Activated CD4-positive, alpha-beta memory T cell treated with anti-CD3 and anti-CD28 coated beads, Interleukin-2, amount 10 ng/mL, durations not matched to agents 7 days and 5 days (primary cell): ENCODE data around the gene SHQ1. TPM values are rescaled to one million over a fixed set of nuclear protein-coding genes. Genes with fewer than 3 reads are reported as not detected.

Experiments used
- CTCF ChIA-PET: fragments of 350-600 bp; sonication (Branson Sonifier 250); formaldehyde crosslinking; loops from one replicate; lab custom pipeline; 2021; ENCODE audit warnings: antibody characterized with exemption, inconsistent platforms; lab: Charles Lee
- POLR2A ChIA-PET: fragments of 350-600 bp; sonication (Branson Sonifier 250); formaldehyde crosslinking; loops from one replicate; lab custom pipeline; 2021; ENCODE audit warnings: antibody characterized with exemption; lab: Charles Lee
- DNase-seq: peaks from one replicate; pipeline ENCODE4 v3.0.0-alpha.2; 2020
- H3K27ac Mint-ChIP-seq: one replicate; pipeline ENCODE4 v1.8.0; 2021; ENCODE audit warnings: mild to moderate bottlenecking, mixed read lengths
- H3K27me3 Mint-ChIP-seq: one replicate; pipeline ENCODE4 v1.8.0; 2021; ENCODE audit warnings: mixed read lengths
- H3K36me3 Mint-ChIP-seq: one replicate; pipeline ENCODE4 v1.8.0; 2021; ENCODE audit warnings: low read depth, mixed read lengths
- H3K4me1 Mint-ChIP-seq: one replicate; pipeline ENCODE4 v1.8.0; 2021; ENCODE audit warnings: mixed read lengths
- H3K4me3 Mint-ChIP-seq: one replicate; pipeline ENCODE4 v1.8.0; 2021; ENCODE audit warnings: mild to moderate bottlenecking, mixed read lengths
- H3K9me3 Mint-ChIP-seq: one replicate; pipeline ENCODE4 v1.8.0; 2021; ENCODE audit warnings: mixed read lengths
- total RNA-seq, 2 experiments: library from RNA; stranded (reverse); gene quantifications; one replicate each; pipeline ENCODE4 v1.2.3, GENCODE V29; 2021

SHQ1 gene
- total RNA-seq, 2 experiments from 2014 or later, result 16.7 to 20.6 TPM

DNA sequence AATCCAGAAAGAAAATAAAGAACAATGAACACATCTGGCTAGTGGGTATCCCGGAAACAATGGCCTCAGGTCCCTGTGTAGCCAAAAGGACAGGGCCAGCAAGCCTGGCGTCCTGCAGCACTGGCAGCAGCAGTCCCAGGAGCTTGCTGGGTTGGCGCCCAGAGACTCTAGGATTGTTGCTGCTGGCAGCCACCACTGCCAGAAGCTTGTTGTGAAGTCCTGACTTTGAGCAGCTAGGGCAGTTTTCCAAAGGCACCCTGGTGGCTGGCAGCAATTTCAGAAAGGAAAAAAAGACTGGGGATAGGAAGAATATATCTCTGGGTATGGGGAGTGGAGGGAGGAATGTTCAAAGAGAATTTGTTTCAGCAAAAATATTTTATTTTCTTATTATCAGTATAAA lies 11.3 kb downstream of the SHQ1 start:
- no peaks in the 10 kb centered on the region for H3K4me1 Mint-ChIP-seq
- ChIA-PET POLR2A (interaction anchor here (1.5 kb wide), 1 partner anchor 11 kb away, joined by 4 read pairs; the partner anchor contains the start of gene SHQ1), CTCF (interaction anchor here (1.2 kb wide), 1 partner anchor 14 kb away, joined by 3 read pairs; no protein-coding TSS in a partner anchor)
- H3K9me3 Mint-ChIP-seq, result no peaks in the 10 kb centered on the region
- no peak overlapping the region for H3K27ac Mint-ChIP-seq
- DNase-seq, result no peak
- H3K36me3 Mint-ChIP-seq, result peaks cover 23% of the 10 kb centered on the region
- H3K4me3 Mint-ChIP-seq, result no peak overlapping the region
- H3K27me3 Mint-ChIP-seq, result no peaks in the 10 kb centered on the region

DNA sequence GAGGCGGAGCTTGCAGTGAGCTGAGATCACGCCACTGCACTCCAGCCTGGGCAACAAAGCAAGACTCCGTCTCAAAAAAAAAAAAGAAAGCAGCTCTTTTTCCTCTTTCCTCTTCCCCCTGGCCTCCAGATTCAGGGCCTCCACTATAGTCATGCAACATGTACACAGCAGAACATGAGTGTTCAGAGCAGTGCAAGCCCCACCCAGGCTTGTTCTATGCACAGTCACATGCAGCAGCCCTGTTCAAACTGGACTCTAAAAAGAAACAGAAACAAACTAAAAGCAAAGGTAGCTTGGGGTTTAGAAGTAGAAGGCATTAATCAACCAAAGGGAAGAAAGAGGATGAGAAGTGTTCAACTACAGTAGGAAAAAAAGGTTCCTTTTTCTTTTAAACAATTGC lies 11.8 kb downstream of the SHQ1 start:
- DNase-seq, result no peak
- ChIA-PET CTCF (interaction anchor here (1.2 kb wide), 1 partner anchor 13 kb away, joined by 3 read pairs; no protein-coding TSS in a partner anchor), POLR2A (no interaction called here)
- no peaks in the 10 kb centered on the region for H3K9me3 Mint-ChIP-seq
- no peak overlapping the region for H3K4me3 Mint-ChIP-seq
- peaks cover 20% of the 10 kb centered on the region for H3K36me3 Mint-ChIP-seq
- H3K27me3 Mint-ChIP-seq, result no peaks in the 10 kb centered on the region
- H3K4me1 Mint-ChIP-seq, result no peaks in the 10 kb centered on the region
- no peak overlapping the region for H3K27ac Mint-ChIP-seq

DNA sequence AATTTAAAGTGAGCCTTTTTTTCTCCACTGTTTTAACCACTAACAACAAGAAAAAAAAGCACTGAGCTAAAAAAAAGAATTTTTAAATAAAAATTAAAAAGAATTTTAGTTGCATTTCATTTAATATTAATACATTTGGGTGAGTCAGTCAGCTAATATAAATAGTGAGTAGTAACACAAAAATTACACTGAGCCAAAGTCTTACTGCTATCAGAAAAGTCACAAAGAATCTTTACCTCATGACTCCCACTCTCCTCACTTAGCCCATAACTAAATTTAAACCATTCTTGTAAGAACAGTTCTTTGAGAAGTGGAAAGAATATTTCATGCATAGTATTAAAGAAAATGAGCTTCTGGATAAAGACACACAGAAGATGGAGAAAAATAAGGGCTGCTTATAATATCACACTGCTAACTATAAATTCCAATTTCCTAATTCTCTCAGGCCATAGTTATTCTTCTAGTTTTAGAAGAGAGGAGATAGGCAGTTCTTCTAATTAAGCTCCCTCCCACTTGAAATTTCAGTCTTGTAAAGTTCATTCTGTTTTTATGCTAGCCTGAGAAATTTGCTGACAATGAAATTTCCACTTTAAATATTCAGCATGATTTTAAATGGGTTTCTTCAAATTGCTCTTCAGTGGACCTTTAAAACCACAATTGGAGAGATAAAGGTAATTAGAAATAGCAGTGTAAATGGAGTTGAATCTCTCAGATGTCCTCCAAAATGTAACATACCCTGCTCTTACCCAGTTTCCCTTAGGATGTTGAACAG lies 17.6 kb downstream of the SHQ1 start:
- H3K27ac Mint-ChIP-seq, result no peak overlapping the region
- CTCF ChIA-PET, result interaction anchor here (0.7 kb wide), 1 partner anchor 8 kb away, joined by 3 read pairs; no protein-coding TSS in a partner anchor
- DNase-seq, result no peak
- H3K27me3 Mint-ChIP-seq, result no peaks in the 10 kb centered on the region
- POLR2A ChIA-PET, result no interaction called here
- H3K4me3 Mint-ChIP-seq, result no peak overlapping the region
- H3K4me1 Mint-ChIP-seq, result no peaks in the 10 kb centered on the region
- no peaks in the 10 kb centered on the region for H3K9me3 Mint-ChIP-seq
- H3K36me3 Mint-ChIP-seq, result peaks cover 27% of the 10 kb centered on the region

GRCh38 chr3:72829701-72830100 lies 18.5 kb downstream of the SHQ1 start:
- Mint-ChIP-seq H3K4me1 (no peaks in the 10 kb centered on the region), H3K9me3 (no peaks in the 10 kb centered on the region), H3K27me3 (no peaks in the 10 kb centered on the region), H3K4me3 (no peak overlapping the region), H3K27ac (no peak overlapping the region), H3K36me3 (peaks cover 25% of the 10 kb centered on the region)
- DNase-seq, result no peak
- ChIA-PET CTCF (no interaction called here), POLR2A (no interaction called here)

GRCh38 chr3:72821161-72821781 lies 27.0 kb downstream of the SHQ1 start:
- peaks cover 12% of the 10 kb centered on the region for H3K4me1 Mint-ChIP-seq
- no peak for DNase-seq
- CTCF ChIA-PET, result interaction anchor here (0.6 to 7.0 kb wide), 19 partner anchors 10 to 947 kb away, joined by 3 to 78 read pairs (median 4); no protein-coding TSS in a partner anchor
- H3K36me3 Mint-ChIP-seq, result no peaks in the 10 kb centered on the region
- no peaks in the 10 kb centered on the region for H3K9me3 Mint-ChIP-seq
- POLR2A ChIA-PET, result interaction anchor here (0.6 to 2.3 kb wide), 4 partner anchors 12 to 1243 kb away, joined by 3 to 7 read pairs (median 3); partner anchors contain the start of gene SHQ1
- no peak overlapping the region for H3K27ac Mint-ChIP-seq
- no peak overlapping the region for H3K4me3 Mint-ChIP-seq
- no peaks in the 10 kb centered on the region for H3K27me3 Mint-ChIP-seq

- no peak overlapping the region for H3K4me3 Mint-ChIP-seq
- DNase-seq, result no peak
- peaks cover 12% of the 10 kb centered on the region for H3K4me1 Mint-ChIP-seq
- H3K9me3 Mint-ChIP-seq, result no peaks in the 10 kb centered on the region
- no peaks in the 10 kb centered on the region for H3K36me3 Mint-ChIP-seq
- H3K27me3 Mint-ChIP-seq, result no peaks in the 10 kb centered on the region
- CTCF ChIA-PET, result interaction anchor here (0.9 to 7.0 kb wide), 3 partner anchors 19 to 946 kb away, joined by 3 to 78 read pairs (median 71); no protein-coding TSS in a partner anchor
- POLR2A ChIA-PET, result no interaction called here
- no peak overlapping the region for H3K27ac Mint-ChIP-seq
Observed at GRCh38 chr3:72820415-72820814, 27.8 kb downstream of the SHQ1 start.

DNA sequence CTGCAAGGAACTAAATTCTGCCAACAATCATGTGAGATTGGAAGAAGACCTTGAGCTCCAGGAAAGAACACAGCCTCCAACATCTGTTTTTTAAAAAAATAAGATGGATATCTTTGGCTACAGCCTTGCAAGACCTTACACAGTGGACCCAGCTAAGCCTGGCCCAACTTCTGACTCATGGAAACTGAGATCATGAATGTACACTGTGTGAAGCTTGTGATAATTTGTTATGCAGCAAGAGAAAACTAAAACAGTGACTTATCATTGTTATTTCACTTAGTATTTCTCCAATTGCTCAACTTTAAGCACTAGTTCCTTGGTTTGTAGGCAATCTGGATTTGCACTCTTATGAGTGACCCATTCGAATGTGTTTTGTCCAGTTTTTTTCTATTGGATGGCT lies 29.3 kb downstream of the SHQ1 start:
- no peaks in the 10 kb centered on the region for H3K9me3 Mint-ChIP-seq
- no peak overlapping the region for H3K27ac Mint-ChIP-seq
- peaks cover 2% of the 10 kb centered on the region for H3K36me3 Mint-ChIP-seq
- POLR2A ChIA-PET, result no interaction called here
- H3K4me3 Mint-ChIP-seq, result no peak overlapping the region
- peaks cover 14% of the 10 kb centered on the region for H3K4me1 Mint-ChIP-seq
- CTCF ChIA-PET, result interaction anchor here (5.3 to 7.0 kb wide), 2 partner anchors 153 to 944 kb away, joined by 71 to 78 read pairs; no protein-coding TSS in a partner anchor
- no peak for DNase-seq
- H3K27me3 Mint-ChIP-seq, result no peaks in the 10 kb centered on the region

DNA sequence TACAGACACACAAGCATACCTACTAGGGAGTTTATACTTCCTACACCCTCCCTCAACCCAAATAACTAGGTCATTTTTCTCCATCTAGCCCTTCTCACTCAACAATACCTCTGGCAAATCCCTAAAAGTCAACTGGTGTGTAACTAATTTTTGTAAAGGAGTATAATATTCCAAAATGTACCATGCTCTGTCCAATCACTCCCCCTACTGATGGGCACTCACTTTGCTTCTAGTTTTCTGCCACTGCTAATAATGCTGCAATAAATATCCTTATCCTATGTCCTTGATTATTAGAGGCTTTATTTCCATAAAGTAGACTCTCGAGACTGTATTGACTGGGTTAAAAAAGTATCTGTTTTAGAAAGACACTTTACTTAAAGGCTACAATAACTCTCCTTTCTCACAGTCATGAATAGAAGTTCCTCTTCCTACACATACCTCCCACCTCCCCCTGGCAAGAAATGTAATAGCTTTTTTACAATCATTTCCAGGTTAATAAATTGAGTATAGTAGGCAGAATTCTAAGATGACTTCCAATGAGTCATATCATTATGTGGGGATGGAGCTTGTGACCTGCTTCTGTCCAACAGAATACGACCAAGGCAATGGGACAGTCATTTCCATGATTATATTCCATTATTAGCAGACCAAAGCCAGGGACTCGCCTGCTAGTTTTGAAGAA lies 30.0 kb downstream of the SHQ1 start:
- ChIA-PET CTCF (interaction anchor here (5.3 to 7.0 kb wide), 2 partner anchors 152 to 944 kb away, joined by 71 to 78 read pairs; no protein-coding TSS in a partner anchor), POLR2A (no interaction called here)
- Mint-ChIP-seq H3K27ac (no peak overlapping the region), H3K27me3 (no peaks in the 10 kb centered on the region), H3K4me1 (peaks cover 14% of the 10 kb centered on the region), H3K9me3 (no peaks in the 10 kb centered on the region), H3K4me3 (no peak overlapping the region), H3K36me3 (peaks cover 2% of the 10 kb centered on the region)
- DNase-seq, result no peak

- ChIA-PET CTCF (interaction anchor here (1.0 to 1.5 kb wide), 2 partner anchors 150 to 938 kb away, joined by 3 to 4 read pairs; no protein-coding TSS in a partner anchor), POLR2A (no interaction called here)
- no peaks in the 10 kb centered on the region for H3K27me3 Mint-ChIP-seq
- no peaks in the 10 kb centered on the region for H3K9me3 Mint-ChIP-seq
- H3K27ac Mint-ChIP-seq, result no peak overlapping the region
- peaks cover 14% of the 10 kb centered on the region for H3K4me1 Mint-ChIP-seq
- DNase-seq, result no peak
- peaks cover 6% of the 10 kb centered on the region for H3K36me3 Mint-ChIP-seq
- H3K4me3 Mint-ChIP-seq, result no peak overlapping the region
Observed at GRCh38 chr3:72816862-72817355, 31.3 kb downstream of the SHQ1 start.

DNA sequence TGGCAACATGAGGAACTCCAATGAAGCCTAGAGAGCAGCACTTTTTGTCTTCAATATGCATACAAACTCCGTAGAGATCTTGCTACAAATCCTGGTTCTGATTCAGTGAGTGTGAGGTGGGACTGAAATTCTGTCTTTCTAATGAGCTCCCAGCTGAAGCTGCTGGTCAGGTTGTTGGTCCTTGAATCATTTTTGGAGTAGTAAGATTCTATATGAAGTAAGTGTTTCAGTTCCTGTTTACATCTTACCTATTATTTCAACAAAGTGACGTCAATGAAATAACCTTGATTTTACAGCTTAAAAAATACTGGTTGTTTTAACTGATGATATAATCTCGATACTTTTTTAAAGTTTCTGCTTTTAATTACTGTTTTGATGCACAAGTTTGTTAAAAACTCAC lies 33.9 kb downstream of the SHQ1 start:
- no peak overlapping the region for H3K4me3 Mint-ChIP-seq
- H3K4me1 Mint-ChIP-seq, result peaks cover 11% of the 10 kb centered on the region
- CTCF ChIA-PET, result interaction anchor here (1.4 kb wide), 1 partner anchor 149 kb away, joined by 5 read pairs; no protein-coding TSS in a partner anchor
- POLR2A ChIA-PET, result no interaction called here
- no peaks in the 10 kb centered on the region for H3K9me3 Mint-ChIP-seq
- DNase-seq, result no peak
- H3K27ac Mint-ChIP-seq, result no peak overlapping the region
- peaks cover 6% of the 10 kb centered on the region for H3K36me3 Mint-ChIP-seq
- H3K27me3 Mint-ChIP-seq, result no peaks in the 10 kb centered on the region

- no peaks in the 10 kb centered on the region for H3K27me3 Mint-ChIP-seq
- no peaks in the 10 kb centered on the region for H3K9me3 Mint-ChIP-seq
- H3K36me3 Mint-ChIP-seq, result peaks cover 6% of the 10 kb centered on the region
- peaks cover 7% of the 10 kb centered on the region for H3K4me1 Mint-ChIP-seq
- POLR2A ChIA-PET, result no interaction called here
- H3K4me3 Mint-ChIP-seq, result no peak overlapping the region
- CTCF ChIA-PET, result interaction anchor here (0.9 to 3.6 kb wide), 3 partner anchors 9 to 14 kb away, joined by 3 to 17 read pairs (median 3); no protein-coding TSS in a partner anchor
- no peak for DNase-seq
- H3K27ac Mint-ChIP-seq, result no peak overlapping the region
Observed at GRCh38 chr3:72812201-72812600, 36.0 kb downstream of the SHQ1 start.

DNA sequence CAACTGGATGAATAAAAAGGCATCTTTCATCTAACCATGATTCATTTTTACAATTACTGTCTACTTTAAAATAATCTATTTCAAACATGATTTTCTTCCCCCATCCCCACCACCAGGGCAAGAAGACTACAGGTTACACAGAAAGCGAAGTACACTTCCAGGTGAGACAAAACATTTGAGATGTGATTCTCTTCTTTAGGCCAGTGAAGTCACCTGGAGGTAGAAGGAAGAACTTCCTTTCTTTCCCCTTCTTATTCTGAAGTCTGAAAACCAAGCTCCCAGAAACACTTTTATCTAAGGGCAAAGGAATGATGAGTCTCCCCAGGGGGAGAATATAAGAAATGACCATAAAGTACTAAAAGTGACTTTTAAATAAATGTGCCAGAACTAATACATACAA lies 36.7 kb downstream of the SHQ1 start:
- POLR2A ChIA-PET, result no interaction called here
- Mint-ChIP-seq H3K36me3 (peaks cover 6% of the 10 kb centered on the region), H3K9me3 (no peaks in the 10 kb centered on the region), H3K27ac (no peak overlapping the region), H3K27me3 (no peaks in the 10 kb centered on the region), H3K4me3 (no peak overlapping the region), H3K4me1 (peaks cover 2% of the 10 kb centered on the region)
- CTCF ChIA-PET, result interaction anchor here (0.9 to 3.6 kb wide), 4 partner anchors 8 to 937 kb away, joined by 3 to 17 read pairs (median 3); no protein-coding TSS in a partner anchor
- no peak for DNase-seq
